ENCODE results near the gene PSD4. TPM values are rescaled to one million over a fixed set of nuclear protein-coding genes. Genes with fewer than 3 reads are reported as not detected.

The PSD4 gene
- polyA plus RNA-seq, 2 of the 4 experiments (the other 2 are of a cell fraction), result 5.4 to 21.6 TPM

- ChIA-PET CTCF (interaction anchor here (0.9 to 3.4 kb wide), 4 partner anchors 12 to 222 kb away, joined by 3 to 42 read pairs (median 4); no protein-coding TSS in a partner anchor), POLR2A (no interaction called here)
- DNase-seq (ENCODE audit: low read depth in 1 of 2, low spot score in 1 of 2), result no peak
- H3K4me1 ChIP-seq, result no peaks in the 10 kb centered on the region
- WGBS (ENCODE audit: missing lambda C conversion rate), result 49% methylated on average over 5 of the region's 8 CpGs
- H3K4me3 ChIP-seq, result no peak overlapping the region
- 0 out of 3 replicates have a peak, but pooled peaks cover 5% of the 10 kb centered on the region for H3K9me3 ChIP-seq
- ATAC-seq, result no peak
- FAIRE-seq, result no peak
- TF ChIP-seq POLR2AphosphoS2 (conservative IDR thresholded peaks at IDR 0.05; ENCODE audit: low read length) (no peak), MYC (IDR thresholded peaks at IDR 0.05; ENCODE audit: borderline replicate concordance, low read length) (no peak), FOXS1 (CRISPR knock-in tag; IDR thresholded peaks at IDR 0.05) (no peak), MAFK (IDR thresholded peaks at IDR 0.05; ENCODE audit: partially characterized antibody) (no peak), KDM5A (IDR thresholded peaks at IDR 0.05) (no peak), ATOH8 (CRISPR knock-in tag; IDR thresholded peaks at IDR 0.05; ENCODE audit: low read depth) (no peak), TP53 (CRISPR knock-in tag; IDR thresholded peaks at IDR 0.05) (no peak), ELK1 (IDR thresholded peaks at IDR 0.05; ENCODE audit: low read depth, low read length) (no peak), HMGXB4 (CRISPR knock-in tag; IDR thresholded peaks at IDR 0.05; ENCODE audit: borderline replicate concordance) (no peak), KDM1A (IDR thresholded peaks at IDR 0.05; ENCODE audit: low read depth) (no peak), REST (IDR thresholded peaks at IDR 0.05) (no peak), NR3C1 (IDR thresholded peaks at IDR 0.05) (no peak), TFCP2L1 (CRISPR knock-in tag; IDR thresholded peaks at IDR 0.05) (no peak), MAZ (IDR thresholded peaks at IDR 0.05; ENCODE audit: borderline replicate concordance, low read depth, low read length) (no peak), ZC3H11A (IDR thresholded peaks at IDR 0.05) (no peak), PHF8 (IDR thresholded peaks at IDR 0.05; ENCODE audit: borderline replicate concordance, low read depth) (no peak)
- H3K27ac ChIP-seq, result no peak overlapping the region
- no peak overlapping the region for H3K4me2 ChIP-seq
These were observed 24.9 kb upstream of the PSD4 start for GRCh38 chr2:113148606-113149552.

All from A549 (cell line).